OCI-LY1 (cell line): ENCODE results near the gene CHMP1A.

Source experiments
- EZH2 ChIP-seq: fragments of 200-600 bp; sonication (generic), shearing (Covaris generic); IDR thresholded peaks from 2 replicates; pipeline ENCODE4 v1.8.0; 2017; ENCODE audit warnings: borderline replicate concordance, mixed run types, mild to moderate bottlenecking, antibody characterized with exemption, low read length, moderate library complexity, mixed read lengths
- TF ChIP-seq, protein P1 (sequence below): fragments of 200-600 bp; sonication (generic), shearing (Covaris generic); IDR thresholded peaks from 2 replicates; pipeline ENCODE4 v1.5.1; 2017; ENCODE audit warnings: mild to moderate bottlenecking, antibody characterized with exemption, low read length, moderate library complexity, mixed read lengths

DNA sequence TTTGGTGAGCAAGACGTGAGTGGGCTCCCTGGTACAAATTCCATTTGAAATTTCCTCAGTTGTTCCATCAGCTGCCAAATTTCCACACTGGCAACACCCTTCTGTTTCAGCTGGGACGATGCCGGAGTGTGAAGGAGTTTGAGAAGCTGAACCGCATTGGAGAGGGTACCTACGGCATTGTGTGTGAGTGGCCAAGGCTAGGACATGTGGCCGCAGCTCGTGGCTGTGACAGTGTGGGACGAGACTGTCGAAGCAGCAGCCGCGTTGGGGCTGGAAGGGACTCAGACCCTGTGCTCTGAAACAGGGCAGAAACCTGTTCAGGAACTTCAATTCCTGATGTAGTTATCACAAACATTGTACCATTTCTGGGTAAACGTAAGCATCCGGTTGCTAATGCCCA lies 31.6 kb upstream of the CHMP1A start:
- TF ChIP-seq, protein P1, sequence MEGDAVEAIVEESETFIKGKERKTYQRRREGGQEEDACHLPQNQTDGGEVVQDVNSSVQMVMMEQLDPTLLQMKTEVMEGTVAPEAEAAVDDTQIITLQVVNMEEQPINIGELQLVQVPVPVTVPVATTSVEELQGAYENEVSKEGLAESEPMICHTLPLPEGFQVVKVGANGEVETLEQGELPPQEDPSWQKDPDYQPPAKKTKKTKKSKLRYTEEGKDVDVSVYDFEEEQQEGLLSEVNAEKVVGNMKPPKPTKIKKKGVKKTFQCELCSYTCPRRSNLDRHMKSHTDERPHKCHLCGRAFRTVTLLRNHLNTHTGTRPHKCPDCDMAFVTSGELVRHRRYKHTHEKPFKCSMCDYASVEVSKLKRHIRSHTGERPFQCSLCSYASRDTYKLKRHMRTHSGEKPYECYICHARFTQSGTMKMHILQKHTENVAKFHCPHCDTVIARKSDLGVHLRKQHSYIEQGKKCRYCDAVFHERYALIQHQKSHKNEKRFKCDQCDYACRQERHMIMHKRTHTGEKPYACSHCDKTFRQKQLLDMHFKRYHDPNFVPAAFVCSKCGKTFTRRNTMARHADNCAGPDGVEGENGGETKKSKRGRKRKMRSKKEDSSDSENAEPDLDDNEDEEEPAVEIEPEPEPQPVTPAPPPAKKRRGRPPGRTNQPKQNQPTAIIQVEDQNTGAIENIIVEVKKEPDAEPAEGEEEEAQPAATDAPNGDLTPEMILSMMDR, result no peak
- no peak for TF ChIP-seq EZH2
